Measurements from ENCODE around the gene ITIH4. TPM values are rescaled to one million over a fixed set of nuclear protein-coding genes. Genes with fewer than 3 reads are reported as not detected.

ITIH4 gene
- total and polyA plus RNA-seq, 9 of the 15 experiments (the other 6 are each of a cell fraction or from before 2014, with no cell fraction given), result 0.09 to 0.62 (median 0.20) TPM; not detected in 6

GRCh38 chr3:52843108-52843865 is 12.8 kb upstream of the ITIH4 start:
- no peak overlapping the region for H2AFZ ChIP-seq (ENCODE audit: low read depth, low read length)
- WGBS (ENCODE audit: insufficient coverage, low coverage, missing lambda C conversion rate), result 40% methylated on average over 16 of the region's 20 CpGs
- H3K4me2 ChIP-seq (ENCODE audit: insufficient read depth, low read length), result no peak overlapping the region
- H4K20me1 ChIP-seq (replicated peaks; ENCODE audit: control insufficient read depth, insufficient read depth, low read length), result no peaks in the 10 kb centered on the region
- no TSS peak for BruUV-seq (replicated peaks)
- DNase-seq (ENCODE audit: extremely low read depth in 1 of 4, low spot score in 3 of 4), result no peak
- no peaks in the 10 kb centered on the region for H3K27me3 ChIP-seq (ENCODE audit: control insufficient read depth in 2 of 2, insufficient read depth in 2 of 2, low read length in 2 of 2)
- no peak for ATAC-seq
- H3K27ac ChIP-seq (ENCODE audit: extremely low read depth, low read depth, low read length), result no peak overlapping the region
- ChIA-PET CTCF (ENCODE audit: low intra/inter-chr PET ratio) (no interaction called here), POLR2A (no interaction called here)
- no peaks in the 10 kb centered on the region for H3K36me3 ChIP-seq (ENCODE audit: control insufficient read depth, insufficient read depth, low read length)
- TF ChIP-seq KAT8 (IDR thresholded peaks at IDR 0.05; ENCODE audit: low read depth) (no peak), TFE3 (CRISPR knock-in tag; IDR thresholded peaks at IDR 0.05) (no peak)
- H3K9me1 ChIP-seq (ENCODE audit: control insufficient read depth, insufficient read depth, low read length), result no peaks in the 10 kb centered on the region
- H3K4me3 ChIP-seq, result no peak overlapping the region
- no peaks in the 10 kb centered on the region for H3K9me3 ChIP-seq (replicated peaks; ENCODE audit: control insufficient read depth, insufficient read depth, low read depth, low read length)
- no peak overlapping the region for H3K9ac ChIP-seq (ENCODE audit: insufficient read depth in 1 of 2, low read depth in 2 of 2, low read length in 2 of 2)
- in situ Hi-C loops (cut with MboI) (loop anchor here (10.0 kb wide), 1 partner anchor 232 kb away; no protein-coding TSS in a partner anchor), intact Hi-C loops (cut with micrococcal nuclease) (no loop called here)
- no peak for FAIRE-seq
- H3K79me2 ChIP-seq (ENCODE audit: control insufficient read depth, insufficient read depth, low read length), result no peaks in the 10 kb centered on the region
- H3K4me1 ChIP-seq (replicated peaks in 1 of 2; ENCODE audit: control insufficient read depth in 2 of 2, insufficient read depth in 2 of 2, low read length in 2 of 2), result no peaks in the 10 kb centered on the region

- 66% methylated on average over 5 of the region's 7 CpGs for WGBS (ENCODE audit: insufficient coverage, low coverage, missing lambda C conversion rate)
- no peaks in the 10 kb centered on the region for H3K9me3 ChIP-seq (replicated peaks; ENCODE audit: control insufficient read depth, insufficient read depth, low read depth, low read length)
- TF ChIP-seq L3MBTL2 (IDR thresholded peaks at IDR 0.05), result no peak
- TF ChIP-seq THRA (IDR thresholded peaks at IDR 0.05), result no peak
- TF ChIP-seq KDM2B (CRISPR knock-in tag; IDR thresholded peaks at IDR 0.05), result no peak
- no peak for TF ChIP-seq PHB2 (IDR thresholded peaks at IDR 0.05; ENCODE audit: low read depth)
- no peak for TF ChIP-seq PTRF (tag; IDR thresholded peaks at IDR 0.05)
- TF ChIP-seq PKNOX1 (IDR thresholded peaks at IDR 0.05), result peak; percentile 64
- no peak for TF ChIP-seq ZNF512 (tag; IDR thresholded peaks at IDR 0.05)
- H3K79me2 ChIP-seq (ENCODE audit: control insufficient read depth, insufficient read depth, low read length), result no peaks in the 10 kb centered on the region
- ChIA-PET POLR2A (no interaction called here), CTCF (ENCODE audit: low intra/inter-chr PET ratio) (no interaction called here)
- H3K9me1 ChIP-seq (ENCODE audit: control insufficient read depth, insufficient read depth, low read length), result no peaks in the 10 kb centered on the region
- intact Hi-C loops (cut with micrococcal nuclease) (no loop called here), in situ Hi-C loops (cut with MboI) (loop anchor here (10.0 kb wide), 1 partner anchor 232 kb away; no protein-coding TSS in a partner anchor)
- H3K27ac ChIP-seq (ENCODE audit: extremely low read depth, low read depth, low read length), result no peak overlapping the region
- H3K4me3 ChIP-seq, result no peak overlapping the region
- H3K36me3 ChIP-seq (ENCODE audit: control insufficient read depth, insufficient read depth, low read length), result no peaks in the 10 kb centered on the region
- H3K4me2 ChIP-seq (ENCODE audit: insufficient read depth, low read length), result no peak overlapping the region
- FAIRE-seq, result no peak
- H4K20me1 ChIP-seq (replicated peaks; ENCODE audit: control insufficient read depth, insufficient read depth, low read length), result no peaks in the 10 kb centered on the region
- H3K4me1 ChIP-seq (replicated peaks in 1 of 2; ENCODE audit: control insufficient read depth in 2 of 2, insufficient read depth in 2 of 2, low read length in 2 of 2), result no peaks in the 10 kb centered on the region
- H2AFZ ChIP-seq (ENCODE audit: low read depth, low read length), result no peak overlapping the region
- H3K9ac ChIP-seq (ENCODE audit: insufficient read depth in 1 of 2, low read depth in 2 of 2, low read length in 2 of 2), result no peak overlapping the region
- no peak for DNase-seq (ENCODE audit: extremely low read depth in 1 of 4, low spot score in 3 of 4)
- no peaks in the 10 kb centered on the region for H3K27me3 ChIP-seq (ENCODE audit: control insufficient read depth in 2 of 2, insufficient read depth in 2 of 2, low read length in 2 of 2)
- BruUV-seq (replicated peaks), result no TSS peak
- no peak for ATAC-seq
Observed at GRCh38 chr3:52842424-52842823, 12.0 kb upstream of the ITIH4 start.

Measured in K562 (cell line).